ENCODE data around the gene DHX30.

The DHX30 gene

GRCh38 chr3:47781685-47782445 is 21.1 kb upstream of the DHX30 start, which contains the start of gene SMARCC1 (continued):
- TF ChIP-seq ZNF341 (tag by site-specific recombination; IDR thresholded peaks at IDR 0.05; ENCODE audit: low read depth) (peak; percentile 94), KLF8 (tag by site-specific recombination; IDR thresholded peaks at IDR 0.05) (0 out of 2 replicates have a peak, but pooled peaks have one; percentile 33), ZEB2 (tag by site-specific recombination; IDR thresholded peaks at IDR 0.05) (peak; percentile 82), ZNF280C (tag by site-specific recombination; IDR thresholded peaks at IDR 0.05) (no peak), SP3 (tag by site-specific recombination; IDR thresholded peaks at IDR 0.05) (peak; percentile 65), REST (tag by site-specific recombination; IDR thresholded peaks at IDR 0.05) (0 out of 2 replicates have a peak, but pooled peaks have one; percentile 22), ELK4 (IDR thresholded peaks at IDR 0.05; ENCODE audit: borderline replicate concordance, low read depth, low read length) (peak; percentile 32; the same call in 1 of the 2 replicates), ZNF623 (tag by site-specific recombination; IDR thresholded peaks at IDR 0.05) (peak; percentile 22; the same call in 1 of the 2 replicates), ZNF324 (tag by site-specific recombination; IDR thresholded peaks at IDR 0.05) (peak; percentile 76; the same call in 1 of the 2 replicates), ZNF16 (tag by site-specific recombination; IDR thresholded peaks at IDR 0.05; ENCODE audit: low read depth) (no peak), GLIS1 (tag by site-specific recombination; IDR thresholded peaks at IDR 0.05) (peak; percentile 88), ZNF701 (tag by site-specific recombination; IDR thresholded peaks at IDR 0.05) (no peak), ZNF501 (tag by site-specific recombination; IDR thresholded peaks at IDR 0.05) (peak; percentile 66; the same call in 1 of the 2 replicates), ZBTB11 (tag by site-specific recombination; conservative IDR thresholded peaks at IDR 0.05; ENCODE audit: low read depth) (0 out of 2 replicates have a peak, but pooled peaks have one; percentile 30), ZNF513 (tag by site-specific recombination; IDR thresholded peaks at IDR 0.05) (no peak), ZNF488 (tag by site-specific recombination; IDR thresholded peaks at IDR 0.05) (no peak), GLIS2 (tag by site-specific recombination; IDR thresholded peaks at IDR 0.05) (peak; percentile 65), ZNF302 (tag by site-specific recombination; IDR thresholded peaks at IDR 0.05; ENCODE audit: low read depth) (no peak), ZNF514 (tag by site-specific recombination; IDR thresholded peaks at IDR 0.05) (no peak), ZNF707 (tag by site-specific recombination; IDR thresholded peaks at IDR 0.05) (no peak), ZNF530 (tag by site-specific recombination; IDR thresholded peaks at IDR 0.05; ENCODE audit: low read depth) (no peak), ZSCAN5A (tag by site-specific recombination; IDR thresholded peaks at IDR 0.05) (no peak), BCL6B (tag by site-specific recombination; IDR thresholded peaks at IDR 0.05) (no peak)
